ENCODE results near the gene ABCA13. TPM values are rescaled to one million over a fixed set of nuclear protein-coding genes. Genes with fewer than 3 reads are reported as not detected.

Gene ABCA13
- polyA plus RNA-seq, 1 donor (not counting 4 experiments of a cell fraction or from before 2014, with no cell fraction given): 0.76 TPM

DNA sequence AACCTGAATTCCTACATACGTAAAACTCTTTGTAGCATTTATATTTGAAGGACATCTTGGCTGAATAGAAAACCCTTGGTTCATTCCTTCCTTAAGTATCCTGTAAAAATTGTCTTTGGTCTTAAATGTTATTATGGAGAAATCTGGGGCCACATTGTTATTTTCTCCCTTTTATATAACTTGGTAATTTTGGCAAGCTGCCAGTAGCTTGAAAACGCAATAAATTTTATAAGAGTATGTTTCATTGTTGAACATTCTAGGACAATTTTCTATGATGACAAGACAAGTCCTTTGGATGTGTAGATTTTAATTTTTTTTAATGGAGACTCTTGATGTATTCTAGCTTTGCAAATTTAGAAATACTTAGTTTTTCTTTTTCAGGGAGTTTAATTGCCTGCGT lies 191.9 kb downstream of the ABCA13 start:
- Histone ChIP-seq H3K4me1 (ENCODE audit: control insufficient read depth, extremely low read depth, insufficient read depth, low read length) (peaks cover 18% of the 10 kb centered on the region), H3K9me1 (ENCODE audit: control insufficient read depth, extremely low read depth, insufficient read depth, low read length) (no peaks in the 10 kb centered on the region), H3K27me3 (ENCODE audit: control insufficient read depth, extremely low read depth, insufficient read depth, low read length) (no peaks in the 10 kb centered on the region), H2AFZ (ENCODE audit: control insufficient read depth, low read length) (no peak overlapping the region), H3K4me2 (ENCODE audit: control insufficient read depth, extremely low read depth, insufficient read depth, low read depth, low read length) (no peak overlapping the region), H4K20me1 (ENCODE audit: control insufficient read depth, extremely low read depth, insufficient read depth, low read length) (no peaks in the 10 kb centered on the region), H3K79me2 (ENCODE audit: control insufficient read depth, insufficient read depth, low read length) (no peaks in the 10 kb centered on the region), H3K9ac (ENCODE audit: control insufficient read depth, extremely low read depth, insufficient read depth, low read length) (no peak overlapping the region), H3K36me3 (ENCODE audit: control insufficient read depth in 2 of 2, extremely low read depth in 1 of 2, insufficient read depth in 2 of 2, low read length in 2 of 2) (no peaks in the 10 kb centered on the region), H3K4me3 (ENCODE audit: control insufficient read depth in 2 of 3, extremely low read depth in 1 of 3, insufficient read depth in 2 of 3, low read depth in 1 of 3, low read length in 3 of 3) (no peak overlapping the region), H3K9me3 (ENCODE audit: control insufficient read depth, low read depth, low read length) (no peaks in the 10 kb centered on the region), H3K27ac (ENCODE audit: control insufficient read depth, insufficient read depth, low read length) (no peak overlapping the region)
- no peak for DNase-seq (ENCODE audit: low read depth, low spot score)
- TF ChIP-seq, protein P1, sequence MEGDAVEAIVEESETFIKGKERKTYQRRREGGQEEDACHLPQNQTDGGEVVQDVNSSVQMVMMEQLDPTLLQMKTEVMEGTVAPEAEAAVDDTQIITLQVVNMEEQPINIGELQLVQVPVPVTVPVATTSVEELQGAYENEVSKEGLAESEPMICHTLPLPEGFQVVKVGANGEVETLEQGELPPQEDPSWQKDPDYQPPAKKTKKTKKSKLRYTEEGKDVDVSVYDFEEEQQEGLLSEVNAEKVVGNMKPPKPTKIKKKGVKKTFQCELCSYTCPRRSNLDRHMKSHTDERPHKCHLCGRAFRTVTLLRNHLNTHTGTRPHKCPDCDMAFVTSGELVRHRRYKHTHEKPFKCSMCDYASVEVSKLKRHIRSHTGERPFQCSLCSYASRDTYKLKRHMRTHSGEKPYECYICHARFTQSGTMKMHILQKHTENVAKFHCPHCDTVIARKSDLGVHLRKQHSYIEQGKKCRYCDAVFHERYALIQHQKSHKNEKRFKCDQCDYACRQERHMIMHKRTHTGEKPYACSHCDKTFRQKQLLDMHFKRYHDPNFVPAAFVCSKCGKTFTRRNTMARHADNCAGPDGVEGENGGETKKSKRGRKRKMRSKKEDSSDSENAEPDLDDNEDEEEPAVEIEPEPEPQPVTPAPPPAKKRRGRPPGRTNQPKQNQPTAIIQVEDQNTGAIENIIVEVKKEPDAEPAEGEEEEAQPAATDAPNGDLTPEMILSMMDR (optimal IDR thresholded peaks at IDR 0.05 in 1 of 3, IDR thresholded peaks at IDR 0.05 in 1 of 3, conservative IDR thresholded peaks at IDR 0.05 in 1 of 3; ENCODE audit: extremely low read depth in 1 of 3, insufficient read depth in 2 of 3, low read length in 3 of 3): no peak
- no peak for TF ChIP-seq EZH2 (IDR thresholded peaks at IDR 0.05; ENCODE audit: low read length)
- dilution Hi-C loops (cut with MboI; ENCODE audit: extremely low pct_ligation_motif_present, low sequenced_read_pairs): no loop called here
- FAIRE-seq: no peak

- Histone ChIP-seq H3K4me3 (ENCODE audit: control insufficient read depth in 2 of 3, extremely low read depth in 1 of 3, insufficient read depth in 2 of 3, low read depth in 1 of 3, low read length in 3 of 3) (no peak overlapping the region), H2AFZ (ENCODE audit: control insufficient read depth, low read length) (no peak overlapping the region), H3K9ac (ENCODE audit: control insufficient read depth, extremely low read depth, insufficient read depth, low read length) (no peak overlapping the region), H3K4me2 (ENCODE audit: control insufficient read depth, extremely low read depth, insufficient read depth, low read depth, low read length) (no peak overlapping the region), H3K36me3 (ENCODE audit: control insufficient read depth in 2 of 2, extremely low read depth in 1 of 2, insufficient read depth in 2 of 2, low read length in 2 of 2) (no peaks in the 10 kb centered on the region), H3K9me1 (ENCODE audit: control insufficient read depth, extremely low read depth, insufficient read depth, low read length) (no peaks in the 10 kb centered on the region), H4K20me1 (ENCODE audit: control insufficient read depth, extremely low read depth, insufficient read depth, low read length) (no peaks in the 10 kb centered on the region), H3K27me3 (ENCODE audit: control insufficient read depth, extremely low read depth, insufficient read depth, low read length) (no peaks in the 10 kb centered on the region), H3K79me2 (ENCODE audit: control insufficient read depth, insufficient read depth, low read length) (no peaks in the 10 kb centered on the region), H3K9me3 (ENCODE audit: control insufficient read depth, low read depth, low read length) (no peaks in the 10 kb centered on the region), H3K27ac (ENCODE audit: control insufficient read depth, insufficient read depth, low read length) (no peak overlapping the region), H3K4me1 (ENCODE audit: control insufficient read depth, extremely low read depth, insufficient read depth, low read length) (peaks cover 18% of the 10 kb centered on the region)
- DNase-seq (ENCODE audit: low read depth, low spot score): no peak
- dilution Hi-C loops (cut with MboI; ENCODE audit: extremely low pct_ligation_motif_present, low sequenced_read_pairs): no loop called here
- TF ChIP-seq, protein P1 (optimal IDR thresholded peaks at IDR 0.05 in 1 of 3, IDR thresholded peaks at IDR 0.05 in 1 of 3, conservative IDR thresholded peaks at IDR 0.05 in 1 of 3; ENCODE audit: extremely low read depth in 1 of 3, insufficient read depth in 2 of 3, low read length in 3 of 3): no peak
- TF ChIP-seq EZH2 (IDR thresholded peaks at IDR 0.05; ENCODE audit: low read length): no peak
- no peak for FAIRE-seq
Measured at GRCh38 chr7:48365010-48365409, 193.8 kb downstream of the ABCA13 start.
